ENCODE data around the gene KBTBD6.
"Not testable (repeated sequence)": the region's sequence is repeated elsewhere in the genome, so short reads cannot be mapped to it uniquely, and the experiment has no call there.

The KBTBD6 gene

GRCh38 chr13:41132512-41133152, at the start of gene KBTBD6:
Gene KBTBD6 (minus strand): TSS chr13:41132802. CDS start chr13:41132511, 291 bp downstream.
- peak; percentile 93 for DNase-seq (ENCODE audit: low spot score)

- no peak for DNase-seq (ENCODE audit: low spot score)
Measured at GRCh38 chr13:41182231-41182630, 49.6 kb upstream of the KBTBD6 start.

GRCh38 chr13:41179593-41180250, 47.1 kb upstream of the KBTBD6 start:
- DNase-seq (ENCODE audit: low spot score): no peak

GRCh38 chr13:41178040-41178439, 45.4 kb upstream of the KBTBD6 start:
- DNase-seq (ENCODE audit: low spot score): no peak

- no peak for DNase-seq (ENCODE audit: low spot score)
Measured at GRCh38 chr13:41177616-41178015, 45.0 kb upstream of the KBTBD6 start.

- not testable (repeated sequence) for DNase-seq (ENCODE audit: low spot score)
Measured at GRCh38 chr13:41175576-41175975, 43.0 kb upstream of the KBTBD6 start.

- DNase-seq (ENCODE audit: low spot score): no peak
Measured at GRCh38 chr13:41162151-41162550, 29.5 kb upstream of the KBTBD6 start.

GRCh38 chr13:41159174-41159573, 26.6 kb upstream of the KBTBD6 start:
- DNase-seq (ENCODE audit: low spot score): no peak

- no peak for DNase-seq (ENCODE audit: low spot score)
Measured at GRCh38 chr13:41157048-41157717, 24.6 kb upstream of the KBTBD6 start.

- no peak for DNase-seq (ENCODE audit: low spot score)
Measured at GRCh38 chr13:41156620-41157019, 24.0 kb upstream of the KBTBD6 start.

- DNase-seq (ENCODE audit: low spot score): no peak
Measured at GRCh38 chr13:41154042-41154441, 21.4 kb upstream of the KBTBD6 start.

GRCh38 chr13:41152005-41152404, 19.4 kb upstream of the KBTBD6 start:
- no peak for DNase-seq (ENCODE audit: low spot score)

- DNase-seq (ENCODE audit: low spot score): no peak
Measured at GRCh38 chr13:41150058-41150457, 17.5 kb upstream of the KBTBD6 start.

GRCh38 chr13:41148419-41149283, 16.0 kb upstream of the KBTBD6 start:
- no peak for DNase-seq (ENCODE audit: low spot score)

GRCh38 chr13:41145136-41145908, 12.7 kb upstream of the KBTBD6 start:
- no peak for DNase-seq (ENCODE audit: low spot score)

GRCh38 chr13:41144576-41144975, 12.0 kb upstream of the KBTBD6 start:
- no peak for DNase-seq (ENCODE audit: low spot score)

- no peak for DNase-seq (ENCODE audit: low spot score)
Measured at GRCh38 chr13:41139296-41139966, 6.8 kb upstream of the KBTBD6 start.

- DNase-seq (ENCODE audit: low spot score): no peak
Measured at GRCh38 chr13:41137951-41138350, 5.3 kb upstream of the KBTBD6 start.

GRCh38 chr13:41137241-41137640, 4.6 kb upstream of the KBTBD6 start:
- DNase-seq (ENCODE audit: low spot score): no peak

GRCh38 chr13:41136396-41137031, 3.9 kb upstream of the KBTBD6 start:
- DNase-seq (ENCODE audit: low spot score): no peak
